PC-9 (cell line): ENCODE data around the gene SH3D21.

Source experiments
- CTCF ChIP-seq: fragments of 200-600 bp; sonication (generic); conservative IDR thresholded peaks from 2 replicates; pipeline ENCODE4 v1.6.1; 2017; ENCODE audit warnings: mixed run types, antibody characterized with exemption, mild to moderate bottlenecking, moderate library complexity
- EZH2 ChIP-seq: fragments of 200-600 bp; sonication (generic); IDR thresholded peaks from 2 replicates; pipeline ENCODE4 v1.8.0; 2017; ENCODE audit warnings: antibody characterized with exemption, low read depth

DNA sequence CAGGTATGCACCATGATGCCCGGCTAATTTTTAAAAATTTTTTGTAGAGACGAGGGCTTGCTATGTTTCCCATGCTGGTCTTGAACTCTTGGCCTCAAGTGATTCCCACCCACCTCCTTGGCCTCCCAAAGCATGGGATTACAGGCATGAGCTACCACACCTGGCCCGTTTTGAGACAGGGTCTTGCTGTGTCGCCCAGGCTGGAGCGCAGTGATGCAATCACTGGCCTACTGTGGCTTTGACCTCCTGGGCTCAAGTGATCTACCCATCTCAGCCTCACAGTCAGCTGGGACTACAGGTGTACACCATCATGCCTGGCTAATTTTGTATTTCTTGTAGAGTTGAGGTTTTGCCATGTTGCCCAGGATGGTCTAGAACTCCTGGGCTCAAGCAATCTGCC, 7.5 kb upstream of the SH3D21 start:
- no peak for TF ChIP-seq CTCF
- TF ChIP-seq EZH2 = no peak
